Measurements from ENCODE around the gene MTCH2.

Gene MTCH2

GRCh38 chr11:47661245-47661644, 18.9 kb upstream of the MTCH2 start:
- Histone ChIP-seq H3K4me1 (ENCODE audit: insufficient read depth, low read length, severe bottlenecking) (no peaks in the 10 kb centered on the region), H2AFZ (ENCODE audit: low read length) (no peak overlapping the region), H3F3A (ENCODE audit: insufficient read depth, low read length) (no peaks in the 10 kb centered on the region), H3K9ac (ENCODE audit: low read length) (no peak overlapping the region), H3K27me3 (ENCODE audit: insufficient read depth, low read length) (no peaks in the 10 kb centered on the region), H3K27ac (ENCODE audit: low read depth, low read length, poor library complexity, severe bottlenecking) (no peak overlapping the region), H3K4me2 (ENCODE audit: low read length) (no peak overlapping the region), H4K20me1 (ENCODE audit: insufficient read depth, low read length) (no peaks in the 10 kb centered on the region), H3K9me3 (ENCODE audit: low read length) (no peaks in the 10 kb centered on the region), H3K4me3 (ENCODE audit: low read depth, low read length, poor library complexity, severe bottlenecking) (no peak overlapping the region), H3K9me2 (ENCODE audit: low read depth, low read length) (no peaks in the 10 kb centered on the region), H3K36me3 (ENCODE audit: insufficient read depth, low read length) (no peaks in the 10 kb centered on the region), H3K79me2 (ENCODE audit: insufficient read depth, low read length) (no peaks in the 10 kb centered on the region)
- no peak for TF ChIP-seq EZH2 (IDR thresholded peaks at IDR 0.05; ENCODE audit: borderline replicate concordance, low read length)
- no peak for TF ChIP-seq CTCF (IDR thresholded peaks at IDR 0.05; ENCODE audit: low read length)

GRCh38 chr11:47659276-47659675, 16.9 kb upstream of the MTCH2 start:
- TF ChIP-seq EZH2 (IDR thresholded peaks at IDR 0.05; ENCODE audit: borderline replicate concordance, low read length): no peak
- TF ChIP-seq CTCF (IDR thresholded peaks at IDR 0.05; ENCODE audit: low read length): no peak
- no peak overlapping the region for H2AFZ ChIP-seq (ENCODE audit: low read length)
- no peaks in the 10 kb centered on the region for H3K9me3 ChIP-seq (ENCODE audit: low read length)
- H3K9me2 ChIP-seq (ENCODE audit: low read depth, low read length): no peaks in the 10 kb centered on the region
- no peaks in the 10 kb centered on the region for H3K79me2 ChIP-seq (ENCODE audit: insufficient read depth, low read length)
- H3K4me3 ChIP-seq (ENCODE audit: low read depth, low read length, poor library complexity, severe bottlenecking): no peak overlapping the region
- H3K9ac ChIP-seq (ENCODE audit: low read length): no peak overlapping the region
- H3K4me2 ChIP-seq (ENCODE audit: low read length): no peak overlapping the region
- H3F3A ChIP-seq (ENCODE audit: insufficient read depth, low read length): no peaks in the 10 kb centered on the region
- no peaks in the 10 kb centered on the region for H3K27me3 ChIP-seq (ENCODE audit: insufficient read depth, low read length)
- H3K4me1 ChIP-seq (ENCODE audit: insufficient read depth, low read length, severe bottlenecking): no peaks in the 10 kb centered on the region
- H4K20me1 ChIP-seq (ENCODE audit: insufficient read depth, low read length): no peaks in the 10 kb centered on the region
- H3K27ac ChIP-seq (ENCODE audit: low read depth, low read length, poor library complexity, severe bottlenecking): no peak overlapping the region
- H3K36me3 ChIP-seq (ENCODE audit: insufficient read depth, low read length): no peaks in the 10 kb centered on the region

- Histone ChIP-seq H3K36me3 (ENCODE audit: insufficient read depth, low read length) (no peaks in the 10 kb centered on the region; the same call in 1 of the 2 replicates), H3K9me2 (ENCODE audit: low read depth, low read length) (no peaks in the 10 kb centered on the region), H3K4me2 (ENCODE audit: low read length) (no peak overlapping the region), H3K27ac (ENCODE audit: low read depth, low read length, poor library complexity, severe bottlenecking) (no peak overlapping the region), H3K27me3 (ENCODE audit: insufficient read depth, low read length) (no peaks in the 10 kb centered on the region), H3K4me3 (ENCODE audit: low read depth, low read length, poor library complexity, severe bottlenecking) (no peak overlapping the region), H3F3A (ENCODE audit: insufficient read depth, low read length) (no peaks in the 10 kb centered on the region), H3K4me1 (ENCODE audit: insufficient read depth, low read length, severe bottlenecking) (no peaks in the 10 kb centered on the region), H3K79me2 (ENCODE audit: insufficient read depth, low read length) (no peaks in the 10 kb centered on the region), H2AFZ (ENCODE audit: low read length) (no peak overlapping the region), H3K9me3 (ENCODE audit: low read length) (peaks cover 5% of the 10 kb centered on the region), H3K9ac (ENCODE audit: low read length) (no peak overlapping the region), H4K20me1 (ENCODE audit: insufficient read depth, low read length) (no peaks in the 10 kb centered on the region)
- TF ChIP-seq CTCF (IDR thresholded peaks at IDR 0.05; ENCODE audit: low read length) (no peak), EZH2 (IDR thresholded peaks at IDR 0.05; ENCODE audit: borderline replicate concordance, low read length) (no peak)
These were observed 14.0 kb upstream of the MTCH2 start for GRCh38 chr11:47656260-47656885.
